Measurements from ENCODE around the gene POLR2L. TPM values are rescaled to one million over a fixed set of nuclear protein-coding genes. Genes with fewer than 3 reads are reported as not detected.

The POLR2L gene
- polyA plus RNA-seq, 4 donors, result 75.4 to 128 (median 87.2) TPM

DNA sequence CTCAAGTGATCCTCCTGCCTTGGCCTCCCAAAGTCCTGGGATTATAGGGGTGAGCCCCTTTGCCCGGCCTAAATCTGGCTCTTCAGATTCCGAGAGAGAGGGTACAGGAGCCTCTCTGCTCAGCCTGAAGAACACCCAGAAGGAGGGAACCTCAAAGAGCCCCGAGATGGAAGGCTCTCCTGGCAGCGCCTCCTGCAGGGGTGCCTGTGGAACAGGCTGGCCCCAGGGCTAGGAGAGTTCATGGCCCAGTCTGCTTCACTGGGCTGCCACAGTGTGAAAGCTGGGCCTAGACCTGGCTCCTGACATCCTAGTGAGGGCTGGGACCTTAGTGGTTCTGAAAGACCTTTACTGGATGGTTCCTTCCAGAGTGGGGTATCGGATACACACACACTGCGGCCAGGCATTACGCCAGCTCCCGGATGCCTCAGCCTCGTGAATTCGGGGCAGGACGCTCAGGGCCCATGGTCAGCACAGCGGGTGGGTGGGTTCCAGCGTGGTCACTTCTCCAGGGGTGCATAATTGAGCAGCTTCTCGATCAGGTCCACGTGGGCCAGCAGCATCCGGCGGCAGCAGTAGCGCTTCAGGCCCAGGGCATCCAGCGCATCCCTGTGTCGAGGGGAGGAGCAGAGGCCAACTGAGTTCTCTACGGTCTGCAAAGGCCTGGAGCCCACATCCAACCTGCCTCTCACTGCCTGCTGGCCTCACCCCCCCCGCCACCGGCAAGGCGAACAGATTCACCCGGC is 2.3 kb downstream of the POLR2L start:
- DNase-seq (ENCODE audit: low read depth in 4 of 4, low spot score in 3 of 4), result no peak

DNA sequence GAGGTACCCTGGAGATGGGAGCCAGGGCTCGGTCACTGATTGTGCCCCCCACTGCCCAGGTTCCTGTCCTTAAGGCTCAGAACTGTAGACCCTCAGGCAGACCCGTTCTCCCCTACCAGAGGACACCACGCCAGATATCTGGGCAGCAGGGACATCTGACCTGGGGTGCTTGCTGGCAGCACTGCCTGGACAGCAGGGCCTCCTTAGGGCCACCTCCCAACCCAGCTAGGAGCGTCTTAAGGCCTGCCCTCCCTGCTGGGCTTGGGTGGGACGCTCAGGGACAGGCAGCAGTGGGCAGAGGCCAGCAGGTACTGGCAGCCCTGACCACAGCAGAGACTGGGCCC is 3.1 kb downstream of the POLR2L start:
- no peak for DNase-seq (ENCODE audit: low read depth in 4 of 4, low spot score in 3 of 4)

DNA sequence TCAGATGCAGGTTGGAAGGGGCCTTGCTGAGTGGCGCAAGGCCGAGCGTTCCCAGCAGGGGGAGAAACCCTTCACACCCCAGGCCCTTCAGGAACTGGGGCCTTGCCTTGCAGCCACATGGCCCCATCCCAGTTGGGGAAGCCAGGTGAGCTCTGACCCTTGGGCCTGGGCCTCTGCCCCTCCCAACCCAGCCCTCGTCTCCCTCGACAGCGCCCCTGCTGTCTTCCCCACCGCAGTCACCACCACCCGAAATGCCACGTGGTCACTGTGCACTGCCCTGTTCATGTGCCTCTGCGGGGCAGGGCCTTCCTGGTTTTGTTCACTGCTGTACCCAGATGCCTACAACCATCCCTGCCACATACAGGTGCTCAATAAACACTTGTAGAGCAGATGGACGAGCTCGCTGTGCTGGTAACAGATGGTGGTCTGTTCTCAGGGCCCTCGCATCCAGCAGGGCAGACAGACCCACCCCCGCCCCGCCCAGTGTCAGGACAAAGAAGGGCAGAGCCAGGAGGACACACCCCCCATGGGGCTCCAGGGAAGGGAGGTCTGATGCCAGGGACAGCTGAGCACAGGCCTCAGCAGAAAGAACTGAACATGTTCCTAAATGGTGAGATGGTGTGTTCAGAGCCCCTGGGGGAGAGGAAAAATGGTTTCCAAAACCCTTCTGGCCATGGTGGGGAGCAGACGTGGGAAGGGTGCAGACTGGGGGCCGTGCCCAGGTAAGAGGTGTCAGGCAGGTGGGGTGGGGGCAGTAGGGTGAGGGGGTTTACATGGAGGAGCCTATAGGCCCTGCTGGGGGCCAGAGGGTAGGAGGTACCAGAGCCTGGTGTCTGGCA is 3.7 kb downstream of the POLR2L start:
- DNase-seq (ENCODE audit: low read depth in 4 of 4, low spot score in 3 of 4), result no peak

DNA sequence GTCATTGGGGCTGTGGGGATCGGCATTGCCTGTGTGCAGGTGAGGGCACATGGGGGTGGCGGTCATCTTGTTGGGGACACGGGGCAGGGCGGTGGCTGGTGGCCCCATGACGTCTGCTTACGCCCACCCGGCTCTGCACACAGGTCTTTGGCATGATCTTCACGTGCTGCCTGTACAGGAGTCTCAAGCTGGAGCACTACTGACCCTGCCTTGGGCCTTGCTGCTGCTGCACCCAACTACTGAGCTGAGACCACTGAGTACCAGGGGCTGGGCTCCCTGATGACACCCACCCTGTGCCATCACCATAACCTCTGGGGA is 4.4 kb downstream of the POLR2L start:
- no peak for DNase-seq (ENCODE audit: low read depth in 4 of 4, low spot score in 3 of 4)

DNA sequence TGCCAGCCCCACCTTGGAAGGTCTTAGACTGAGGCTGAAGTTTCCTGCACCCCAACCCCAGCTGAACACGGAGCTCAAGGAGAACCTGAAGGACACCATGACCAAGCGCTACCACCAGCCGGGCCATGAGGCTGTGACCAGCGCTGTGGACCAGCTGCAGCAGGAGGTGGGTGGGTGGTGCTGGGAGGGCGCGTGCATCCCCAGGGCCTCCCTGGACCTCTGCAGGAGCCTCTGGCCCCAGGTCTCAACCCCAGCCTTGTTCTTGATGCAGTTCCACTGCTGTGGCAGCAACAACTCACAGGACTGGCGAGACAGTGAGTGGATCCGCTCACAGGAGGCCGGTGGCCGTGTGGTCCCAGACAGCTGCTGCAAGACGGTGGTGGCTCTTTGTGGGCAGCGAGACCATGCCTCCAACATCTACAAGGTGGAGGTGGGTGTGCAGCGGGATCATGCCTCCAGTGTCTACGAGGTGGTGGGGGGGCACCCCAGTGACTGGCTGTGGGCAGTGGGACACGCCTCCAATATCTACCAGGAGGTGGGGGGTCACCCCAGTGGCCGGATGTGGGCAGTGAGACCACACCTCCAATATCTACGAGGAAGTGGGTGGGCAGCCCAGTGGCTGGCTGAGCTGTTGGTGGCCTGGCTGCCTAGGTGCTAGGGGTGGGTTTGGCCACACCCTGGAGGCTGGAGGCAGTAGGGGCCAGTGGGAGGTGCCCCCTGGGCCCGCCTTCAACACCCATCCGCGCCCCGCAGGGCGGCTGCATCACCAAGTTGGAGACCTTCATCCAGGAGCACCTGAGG is 4.9 kb downstream of the POLR2L start:
- DNase-seq (ENCODE audit: low read depth in 4 of 4, low spot score in 3 of 4), result no peak

DNA sequence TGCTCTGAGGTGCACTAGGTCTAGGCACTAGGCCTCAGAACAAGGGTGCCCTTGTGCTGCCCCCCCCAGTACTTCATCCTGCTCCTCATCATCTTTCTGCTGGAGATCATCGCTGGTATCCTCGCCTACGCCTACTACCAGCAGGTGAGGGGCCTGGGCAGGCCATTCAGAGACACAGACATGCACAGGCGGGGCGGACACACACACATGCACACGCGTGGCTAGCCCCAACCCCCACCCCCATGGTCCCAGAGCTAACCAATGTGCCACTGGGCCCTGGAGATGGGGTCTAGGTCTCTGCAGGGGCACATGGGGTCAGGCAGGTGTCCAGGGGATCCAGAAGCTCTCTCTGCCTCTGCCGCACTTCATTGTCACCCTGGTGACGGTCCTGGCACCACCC is 5.6 kb downstream of the POLR2L start:
- DNase-seq (ENCODE audit: low read depth in 4 of 4, low spot score in 3 of 4), result no peak

DNA sequence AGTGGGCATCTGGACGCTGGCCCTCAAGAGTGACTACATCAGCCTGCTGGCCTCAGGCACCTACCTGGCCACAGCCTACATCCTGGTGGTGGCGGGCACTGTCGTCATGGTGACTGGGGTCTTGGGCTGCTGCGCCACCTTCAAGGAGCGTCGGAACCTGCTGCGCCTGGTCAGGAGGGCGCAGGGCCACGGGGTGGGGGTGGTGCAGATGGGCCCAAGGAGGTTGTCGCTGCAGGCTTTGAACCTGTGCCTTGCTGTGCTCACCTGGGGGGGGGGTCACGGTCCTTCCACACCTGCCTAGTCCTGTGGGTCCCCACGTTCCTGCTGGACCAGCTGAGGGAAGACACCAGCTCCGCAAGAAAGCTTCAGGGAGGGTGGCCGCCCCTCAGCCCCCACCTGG is 6.1 kb downstream of the POLR2L start:
- no peak for DNase-seq (ENCODE audit: low read depth in 4 of 4, low spot score in 3 of 4)

DNA sequence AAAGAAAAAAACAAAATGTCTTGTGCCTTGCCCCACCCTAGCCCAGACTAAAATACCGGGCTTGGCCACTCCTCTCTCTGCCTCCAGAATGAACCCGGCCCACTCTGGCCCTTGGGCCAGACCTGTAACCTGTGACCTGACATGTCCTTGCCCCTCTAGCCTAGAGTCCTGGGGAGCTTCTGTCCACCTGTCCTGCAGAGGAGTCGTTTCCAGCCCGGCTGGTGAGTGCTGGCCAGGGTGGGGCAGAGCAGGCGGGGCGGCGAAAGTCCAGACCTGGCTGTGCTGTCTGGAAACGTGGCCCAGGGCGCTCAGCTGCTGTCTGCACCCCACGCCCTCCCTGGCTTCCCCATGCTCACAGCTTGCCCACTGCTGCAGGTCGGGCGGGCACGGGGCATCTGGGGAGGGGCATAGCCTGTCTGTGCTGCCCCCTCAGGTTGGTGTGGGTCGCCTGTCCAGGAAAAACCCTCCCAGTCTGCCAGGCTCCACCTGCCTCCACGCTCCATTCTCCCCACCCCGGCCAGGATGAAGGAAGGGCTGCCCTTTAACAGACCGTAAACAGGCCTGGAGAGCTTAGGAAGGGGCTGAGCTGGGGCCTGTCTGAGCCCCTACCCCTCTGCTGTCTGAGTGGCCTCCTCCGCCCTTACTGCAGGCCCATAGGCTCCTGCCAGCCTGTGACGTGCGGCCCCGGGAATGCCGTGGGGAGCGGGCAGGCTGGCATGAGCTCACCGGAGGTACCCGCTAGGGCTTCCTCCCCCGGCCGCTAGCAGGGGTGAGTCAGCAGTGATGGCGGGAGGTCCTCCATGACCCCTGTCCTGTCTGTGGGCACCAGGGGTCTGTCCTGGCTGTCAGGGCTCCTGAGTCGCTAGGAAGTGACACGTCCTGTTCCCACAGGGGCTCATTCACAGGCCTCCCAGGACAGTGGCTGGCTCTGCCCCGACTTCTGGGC is 7.7 kb downstream of the POLR2L start:
- no peak for DNase-seq (ENCODE audit: low read depth in 4 of 4, low spot score in 3 of 4)

DNA sequence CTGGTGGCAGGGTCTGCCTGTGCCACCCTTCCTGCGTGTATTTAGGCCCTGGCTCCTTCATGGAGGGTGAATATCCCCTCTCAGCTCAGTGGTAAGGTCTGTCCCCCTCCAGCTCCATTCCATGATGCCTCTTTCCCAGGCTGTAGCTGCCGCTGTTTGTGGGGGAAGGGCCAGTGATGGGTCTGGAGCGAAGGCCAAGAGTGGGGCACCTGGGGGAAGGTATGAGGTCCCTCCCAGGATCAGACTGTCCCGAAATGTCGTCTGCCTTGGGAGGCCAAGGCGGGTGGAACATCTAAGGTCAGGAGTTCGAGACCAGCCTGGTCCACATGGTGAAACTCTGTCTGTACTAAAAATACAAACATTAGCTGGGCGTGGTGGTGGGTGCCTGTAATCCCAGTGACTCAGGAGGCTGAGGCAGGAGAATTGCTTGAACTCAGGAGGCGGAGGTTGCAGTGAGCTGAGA is 8.4 kb downstream of the POLR2L start:
- DNase-seq (ENCODE audit: low read depth in 4 of 4, low spot score in 3 of 4), result no peak

DNA sequence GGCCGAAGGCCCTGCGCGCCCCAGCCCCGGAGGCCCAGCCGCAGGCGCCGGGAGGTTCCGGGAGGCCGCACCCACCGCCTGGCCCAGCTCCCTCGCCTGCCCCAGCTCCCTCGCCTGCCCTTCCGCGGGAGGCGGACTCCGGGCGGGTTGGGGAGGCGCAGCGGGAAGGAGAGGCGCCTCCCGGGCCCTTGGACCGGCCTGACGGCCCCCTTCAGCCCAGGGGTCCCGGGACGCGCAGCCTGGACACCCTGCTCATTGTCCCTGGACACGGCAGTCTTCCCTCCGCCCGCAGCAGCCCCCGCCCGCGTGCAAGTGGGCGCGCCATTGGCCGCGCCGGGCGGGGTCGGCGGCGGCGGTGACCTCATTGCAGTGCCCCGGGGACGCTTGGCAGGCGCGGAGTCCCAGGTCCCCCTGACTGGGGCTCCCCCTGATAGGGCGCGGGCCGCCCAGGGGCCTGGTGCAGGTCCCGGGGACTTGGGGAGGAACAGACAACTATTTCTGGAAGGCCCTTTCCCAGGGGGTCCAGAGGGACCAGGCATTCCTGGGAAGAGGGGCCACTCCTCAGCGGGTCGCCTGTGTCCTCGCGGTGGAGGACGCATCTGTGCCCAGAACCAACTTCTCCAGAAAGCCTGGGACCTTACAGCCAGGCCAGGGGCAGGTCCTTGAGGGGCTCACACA is 9.1 kb downstream of the POLR2L start:
- no peak for DNase-seq (ENCODE audit: low read depth in 4 of 4, low spot score in 3 of 4)

DNA sequence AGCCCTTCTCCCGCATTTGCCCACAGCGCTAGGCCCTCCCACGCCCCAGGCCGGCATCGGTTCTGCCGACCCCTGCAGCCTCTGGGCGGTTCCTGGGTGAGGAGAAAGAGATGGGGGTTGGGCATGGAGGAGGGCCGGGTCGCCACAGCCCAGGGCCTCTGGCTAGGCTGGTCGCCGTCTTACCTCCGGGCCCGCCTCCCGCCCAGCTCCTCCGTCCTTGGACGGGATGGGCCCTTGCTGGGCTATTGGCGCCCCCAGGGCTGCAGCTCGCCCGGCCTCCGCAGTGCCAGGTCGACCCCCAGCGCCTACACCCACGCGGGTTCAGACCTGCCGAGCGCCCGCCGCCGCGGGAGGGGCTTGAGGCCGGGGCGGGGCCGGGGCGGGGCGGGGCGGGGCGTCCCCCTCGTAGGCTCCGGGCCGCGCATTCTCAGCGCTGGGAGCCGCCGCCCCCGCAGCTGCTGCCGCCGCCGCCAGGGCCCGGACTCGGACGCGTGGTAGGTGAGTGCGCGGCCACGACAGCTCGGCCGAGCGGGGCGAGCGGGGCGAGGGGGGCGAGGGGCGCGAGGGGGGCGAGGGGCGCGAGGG is 9.7 kb downstream of the POLR2L start, which contains the start of gene CD151:
TSS of gene CD151 (plus strand) at position 424 of the 585 bp plus-strand sequence. CDS start 3,118 bp downstream, outside the sequence.
- no peak for DNase-seq (ENCODE audit: low read depth in 4 of 4, low spot score in 3 of 4)

DNA sequence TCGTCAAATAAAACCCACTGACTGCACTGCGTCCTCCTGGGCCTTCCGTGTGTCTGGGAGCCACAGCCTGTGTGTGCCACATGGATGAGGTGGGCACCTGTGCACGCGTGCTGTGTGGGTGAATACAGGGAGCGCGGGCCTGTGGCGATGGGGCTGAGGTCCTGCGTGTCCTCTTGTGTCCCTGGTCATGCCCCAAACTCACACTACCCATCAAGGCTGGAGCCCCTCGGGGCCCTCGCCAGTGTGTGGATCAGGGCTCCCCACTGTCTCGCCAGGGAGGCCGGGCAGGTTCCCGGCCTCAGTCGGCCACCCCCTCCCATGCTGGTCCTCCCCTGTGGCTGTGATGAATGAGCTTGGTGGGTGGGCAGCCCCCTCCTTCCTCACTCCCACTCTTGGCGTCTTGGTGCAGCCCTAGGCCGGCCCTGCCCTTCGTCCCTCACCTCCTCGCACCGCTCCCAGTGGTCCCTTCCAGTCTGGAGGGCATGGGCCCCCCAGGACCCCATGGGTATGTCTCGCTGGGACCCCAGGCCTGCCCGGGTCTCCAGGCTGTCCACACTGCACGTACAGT is 10.3 kb downstream of the POLR2L start:
- no peak for DNase-seq (ENCODE audit: low read depth in 4 of 4, low spot score in 3 of 4)

DNA sequence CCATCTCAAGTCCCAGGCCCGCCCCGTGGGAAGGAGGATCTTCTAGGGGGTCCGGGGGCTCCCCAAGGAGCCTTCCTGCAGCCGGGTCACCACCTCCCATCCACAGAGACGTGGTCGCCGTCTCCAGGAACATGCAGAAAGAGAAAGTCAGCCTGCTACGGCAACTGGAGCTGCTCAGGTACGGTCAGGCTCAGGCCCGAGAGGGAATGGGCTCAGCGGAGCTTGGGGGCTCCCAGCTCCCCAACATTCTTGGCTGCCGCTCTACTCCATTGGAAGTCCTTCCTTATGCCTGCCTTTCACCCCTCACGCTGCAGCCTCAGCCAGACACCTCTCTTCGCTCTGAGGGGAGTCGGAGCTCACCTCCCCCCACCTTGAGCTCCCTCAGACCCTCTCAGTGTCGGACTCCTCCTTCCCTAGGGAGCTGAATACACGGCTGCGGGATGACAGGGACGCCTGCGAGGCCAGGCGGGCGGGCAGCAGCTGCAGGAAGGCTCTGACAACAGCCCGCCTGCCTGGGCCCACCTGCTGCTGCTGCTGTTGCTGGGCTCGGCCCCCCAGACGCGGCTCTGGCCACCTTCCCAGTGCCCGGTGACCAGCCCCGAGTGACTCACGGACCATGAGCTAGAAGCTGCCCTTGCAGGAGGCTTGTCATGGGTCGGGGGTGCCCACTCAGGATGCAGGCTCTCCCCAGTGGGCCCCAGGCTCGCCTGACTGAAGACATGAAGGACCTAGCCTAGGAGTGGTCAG is 11.0 kb downstream of the POLR2L start:
- DNase-seq (ENCODE audit: low read depth in 4 of 4, low spot score in 3 of 4), result no peak

DNA sequence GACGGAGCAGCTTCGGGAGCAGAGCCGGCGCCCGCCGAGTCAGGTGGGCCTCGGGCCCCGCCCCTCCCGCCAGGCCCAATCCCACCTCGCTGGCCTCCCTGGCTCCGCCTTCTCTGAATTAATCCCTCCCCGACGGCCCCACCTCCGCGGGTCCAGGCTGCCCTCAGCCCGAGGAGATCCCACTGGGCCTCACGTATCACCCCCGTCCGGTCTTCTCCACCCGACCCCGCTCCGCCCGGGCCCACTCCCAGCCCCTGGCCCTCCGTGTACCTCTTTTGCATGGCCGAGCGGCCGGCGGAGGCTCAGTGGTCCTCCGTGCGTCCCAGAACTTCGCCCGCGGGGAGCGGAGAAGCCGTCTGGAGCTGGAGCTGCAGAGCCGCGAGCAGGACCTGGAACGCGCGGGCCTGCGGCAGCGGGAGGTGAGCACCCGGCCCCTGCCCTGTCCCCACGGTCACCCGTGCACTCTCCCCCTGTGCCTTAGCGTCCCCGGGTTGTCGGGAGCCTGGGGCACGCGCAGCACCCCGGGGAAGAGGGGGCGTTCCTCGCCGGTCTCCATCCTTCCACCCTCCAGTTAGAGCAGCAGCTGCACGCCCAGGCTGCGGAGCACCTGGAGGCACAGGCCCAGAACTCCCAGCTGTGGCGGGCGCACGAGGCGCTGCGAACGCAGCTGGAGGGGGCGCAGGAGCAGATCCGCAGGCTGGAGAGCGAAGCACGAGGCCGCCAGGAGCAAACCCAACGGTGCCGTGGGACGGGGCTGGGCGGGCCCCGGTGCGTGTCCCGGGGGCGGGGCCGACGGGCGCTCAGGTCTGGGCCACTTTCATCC is 11.8 kb downstream of the POLR2L start:
- DNase-seq (ENCODE audit: low read depth in 4 of 4, low spot score in 3 of 4), result no peak

DNA sequence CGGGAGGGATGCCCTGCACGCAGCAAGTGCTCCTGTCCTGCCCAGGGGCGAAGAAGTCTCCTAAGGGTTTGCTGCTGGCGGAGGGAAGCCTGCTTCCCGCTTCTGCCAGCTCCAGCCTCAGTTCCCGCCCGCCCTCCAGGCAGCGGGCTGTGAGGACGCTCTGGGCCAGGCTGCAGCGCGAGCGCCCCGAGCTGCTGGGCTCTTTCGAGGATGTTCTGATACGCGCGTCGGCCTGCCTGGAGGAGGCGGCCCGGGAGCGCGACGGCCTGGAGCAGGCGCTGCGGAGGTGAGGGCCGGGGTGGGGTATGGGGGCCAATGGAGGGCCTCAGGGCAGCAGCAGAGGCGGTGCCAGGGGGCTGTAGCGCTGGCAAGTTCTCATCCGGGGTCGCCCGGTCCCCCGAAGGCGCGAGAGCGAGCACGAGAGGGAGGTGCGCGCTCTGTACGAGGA is 12.5 kb downstream of the POLR2L start:
- no peak for DNase-seq (ENCODE audit: low read depth in 4 of 4, low spot score in 3 of 4)

DNA sequence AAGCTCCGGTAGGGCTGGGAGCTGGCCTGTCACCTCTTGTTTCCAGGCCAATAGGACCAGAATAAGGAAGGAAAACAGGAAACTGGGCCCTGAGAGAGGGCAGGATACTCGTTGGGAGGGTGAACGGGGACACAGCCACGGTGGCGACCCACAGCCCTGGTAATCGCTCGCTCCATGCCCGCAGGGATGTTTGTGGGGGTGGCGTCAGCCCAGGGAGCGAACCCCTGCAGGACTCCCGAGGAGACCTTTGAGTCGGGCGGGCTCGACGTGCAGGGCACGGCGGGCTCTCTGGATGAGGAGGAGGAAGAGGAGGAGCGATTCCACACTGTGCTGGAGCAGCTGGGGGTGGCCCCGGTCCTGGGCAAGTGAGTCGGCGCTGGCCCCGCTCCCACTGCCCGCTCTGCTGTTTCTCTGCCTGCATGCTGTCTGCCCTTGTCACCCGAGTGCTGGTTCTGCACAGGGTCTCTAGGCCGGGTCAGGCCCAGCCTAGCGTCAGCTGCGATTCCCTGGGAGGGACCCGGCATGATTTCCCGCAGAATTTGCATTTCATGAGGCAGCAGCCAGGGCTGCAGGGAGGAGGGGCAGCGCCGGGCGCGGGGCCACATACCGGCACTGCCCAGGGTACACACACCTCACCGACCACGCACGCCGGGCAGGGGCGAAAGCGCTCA is 13.0 kb downstream of the POLR2L start:
- no peak for DNase-seq (ENCODE audit: low read depth in 4 of 4, low spot score in 3 of 4)

Data from left renal pelvis (tissue), 4 donors.